ENCODE results near the gene TATDN2. TPM values are rescaled to one million over a fixed set of nuclear protein-coding genes. Genes with fewer than 3 reads are reported as not detected.
A peak's percentile ranks its signal among the peaks of the same experiment; 100 is the strongest.

Gene TATDN2
- total and polyA plus RNA-seq, 2 donors (not counting 3 experiments of a cell fraction or from before 2014, with no cell fraction given) = 10.7 to 26.8 TPM

- Histone ChIP-seq H3K79me2 (ENCODE audit: control insufficient read depth, insufficient read depth, low read length) (peaks cover 33% of the 10 kb centered on the region), H3K4me3 (replicated peaks in 1 of 3; ENCODE audit: insufficient read depth in 1 of 3, low read depth in 1 of 3, low read length in 3 of 3) (no peak overlapping the region), H3K9me1 (replicated peaks; ENCODE audit: control insufficient read depth, extremely low read depth, insufficient read depth, low read length) (no peaks in the 10 kb centered on the region), H3K4me1 (ENCODE audit: control insufficient read depth, extremely low read depth, insufficient read depth, low read length) (peaks cover 25% of the 10 kb centered on the region), H3K9me3 (replicated peaks; ENCODE audit: control insufficient read depth, insufficient read depth, low read length) (no peaks in the 10 kb centered on the region), H3K9ac (replicated peaks; ENCODE audit: extremely low read depth, insufficient read depth, low read length) (no peak overlapping the region), H3K4me2 (ENCODE audit: insufficient read depth, low read length) (no peak overlapping the region), H3K27ac (ENCODE audit: insufficient read depth, low read depth, low read length) (no peak overlapping the region), H3K27me3 (ENCODE audit: control insufficient read depth in 2 of 2, insufficient read depth in 2 of 2, low read length in 2 of 2) (peaks cover 12 to 13% of the 10 kb centered on the region in 2 experiments), H3K36me3 (ENCODE audit: control insufficient read depth in 2 of 2, extremely low read depth in 1 of 2, insufficient read depth in 2 of 2, low read length in 2 of 2) (peaks cover 10 to 12% of the 10 kb centered on the region in 2 experiments), H4K20me1 (replicated peaks; ENCODE audit: control insufficient read depth, extremely low read depth, insufficient read depth, low read length) (no peaks in the 10 kb centered on the region), H2AFZ (ENCODE audit: low read depth, low read length) (no peak overlapping the region)
- DNase-seq (ENCODE audit: low read depth, low spot score) (no peak), FAIRE-seq (no peak)
- dilution Hi-C loops (cut with MboI; ENCODE audit: extremely low pct_ligation_motif_present, low sequenced_read_pairs) = no loop called here
- ChIA-PET CTCF (interaction anchor here (0.7 to 2.8 kb wide), 17 partner anchors 9 to 984 kb away, joined by 3 to 14 read pairs (median 5); partner anchors contain the start of gene CRELD1), POLR2A (no interaction called here)
- no TSS peak for BruUV-seq (replicated peaks)
- intact Hi-C loops (cut with micrococcal nuclease) = loop anchor here (1.0 to 5.0 kb wide), 3 partner anchors 375 to 480 kb away; partner anchors contain the start of genes CRELD1 and RPUSD3
- TF ChIP-seq CTCF (IDR thresholded peaks at IDR 0.05; ENCODE audit: extremely low read depth in 1 of 2, insufficient read depth in 1 of 2, low read depth in 1 of 2, low read length in 2 of 2) (peak; percentile 37 to 45), MYC (IDR thresholded peaks at IDR 0.05; ENCODE audit: low read depth, low read length) (no peak), MAX (IDR thresholded peaks at IDR 0.05; ENCODE audit: insufficient read depth, insufficient read length) (no peak)
Measured at GRCh38 chr3:10322352-10322710, 74.1 kb downstream of the TATDN2 start.

GRCh38 chr3:10327592-10327991, 79.3 kb downstream of the TATDN2 start:
- Histone ChIP-seq H3K36me3 (ENCODE audit: control insufficient read depth in 2 of 2, extremely low read depth in 1 of 2, insufficient read depth in 2 of 2, low read length in 2 of 2) (no peaks in the 10 kb centered on the region), H3K4me3 (replicated peaks in 1 of 3; ENCODE audit: insufficient read depth in 1 of 3, low read depth in 1 of 3, low read length in 3 of 3) (no peak overlapping the region), H2AFZ (ENCODE audit: low read depth, low read length) (no peak overlapping the region), H3K9me3 (replicated peaks; ENCODE audit: control insufficient read depth, insufficient read depth, low read length) (no peaks in the 10 kb centered on the region), H3K9me1 (replicated peaks; ENCODE audit: control insufficient read depth, extremely low read depth, insufficient read depth, low read length) (no peaks in the 10 kb centered on the region), H3K9ac (replicated peaks; ENCODE audit: extremely low read depth, insufficient read depth, low read length) (no peak overlapping the region), H3K4me2 (ENCODE audit: insufficient read depth, low read length) (no peak overlapping the region), H4K20me1 (replicated peaks; ENCODE audit: control insufficient read depth, extremely low read depth, insufficient read depth, low read length) (no peaks in the 10 kb centered on the region), H3K27ac (ENCODE audit: insufficient read depth, low read depth, low read length) (no peak overlapping the region), H3K79me2 (ENCODE audit: control insufficient read depth, insufficient read depth, low read length) (no peaks in the 10 kb centered on the region), H3K4me1 (ENCODE audit: control insufficient read depth, extremely low read depth, insufficient read depth, low read length) (peaks cover 4% of the 10 kb centered on the region), H3K27me3 (ENCODE audit: control insufficient read depth in 2 of 2, insufficient read depth in 2 of 2, low read length in 2 of 2) (peaks cover 29 to 44% of the 10 kb centered on the region in 2 experiments)
- dilution Hi-C loops (cut with MboI; ENCODE audit: extremely low pct_ligation_motif_present, low sequenced_read_pairs) (no loop called here), intact Hi-C loops (cut with micrococcal nuclease) (no loop called here)
- TF ChIP-seq EZH2 (IDR thresholded peaks at IDR 0.05; ENCODE audit: borderline replicate concordance, low read depth, low read length, severe bottlenecking) = no peak
- no peak for TF ChIP-seq CTCF (IDR thresholded peaks at IDR 0.05; ENCODE audit: extremely low read depth in 1 of 2, insufficient read depth in 1 of 2, low read depth in 1 of 2, low read length in 2 of 2)
- no peak for TF ChIP-seq MAX (IDR thresholded peaks at IDR 0.05; ENCODE audit: insufficient read depth, insufficient read length)
- no peak for TF ChIP-seq FOS (IDR thresholded peaks at IDR 0.05; ENCODE audit: borderline replicate concordance, insufficient read depth, low read length)
- TF ChIP-seq POLR2AphosphoS5 (IDR thresholded peaks at IDR 0.05; ENCODE audit: insufficient read depth, low read depth, low read length) = no peak
- TF ChIP-seq POLR2A (IDR thresholded peaks at IDR 0.05; ENCODE audit: low read depth, low read length) = no peak
- TF ChIP-seq MYC (IDR thresholded peaks at IDR 0.05; ENCODE audit: low read depth, low read length) = no peak
- TF ChIP-seq JUN (IDR thresholded peaks at IDR 0.05; ENCODE audit: borderline replicate concordance, insufficient read depth, insufficient read length, low read depth) = no peak
- no peak for TF ChIP-seq GATA2 (IDR thresholded peaks at IDR 0.05; ENCODE audit: insufficient read depth, insufficient read length, low read depth, low read length)
- DNase-seq (ENCODE audit: low read depth, low spot score) (no peak), FAIRE-seq (no peak)
- CTCF ChIA-PET = no interaction called here
- POLR2A ChIA-PET = no interaction called here
- no TSS peak for BruUV-seq (replicated peaks)
